Measurements from ENCODE around the gene FDXR.

FDXR gene

DNA sequence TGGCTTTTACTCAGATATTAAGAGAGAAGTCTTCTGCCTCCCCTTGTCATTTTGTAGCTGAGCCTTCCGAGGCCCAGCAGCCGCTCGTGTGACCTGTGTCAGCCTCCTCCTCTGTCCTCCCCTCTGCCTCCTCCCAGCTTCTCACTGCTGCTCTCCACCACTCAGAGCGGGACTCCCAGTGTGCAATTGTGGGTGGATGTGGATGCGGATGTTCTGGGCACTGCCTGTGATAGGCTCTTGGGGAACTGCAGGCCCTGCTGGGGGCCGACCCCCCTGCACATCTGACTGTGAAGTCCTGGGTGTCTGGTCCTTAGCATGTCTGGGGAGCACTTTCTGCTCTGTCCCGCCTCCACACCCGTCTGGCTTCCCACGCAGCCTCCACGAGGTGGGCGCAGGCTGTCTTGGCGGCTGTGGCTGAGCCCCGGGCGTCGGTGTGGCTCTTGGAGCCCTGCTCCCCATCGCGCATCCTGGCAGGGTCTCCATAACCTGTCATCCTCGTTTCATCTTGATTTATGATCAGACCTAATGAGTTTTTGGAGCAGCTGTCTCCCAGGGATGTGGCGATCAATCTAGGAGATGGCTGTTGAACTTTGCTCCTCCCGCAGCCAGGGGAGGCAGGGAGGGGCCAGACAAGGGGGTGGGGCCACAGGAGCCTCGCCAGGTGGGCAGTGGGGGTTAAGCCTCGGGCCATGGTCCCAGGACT is 41.2 kb downstream of the FDXR start:
- DNase-seq: no peak
- H3K9ac ChIP-seq (ENCODE audit: low read length): no peak overlapping the region
- H3K27ac ChIP-seq (ENCODE audit: low read length, poor library complexity, severe bottlenecking): no peak overlapping the region
- no peak overlapping the region for H3K23ac ChIP-seq (ENCODE audit: low read length in 2 of 2)
- peaks cover 12% of the 10 kb centered on the region for H3K4me1 ChIP-seq (ENCODE audit: control insufficient read depth, insufficient read depth, low read depth, low read length)
- no peak overlapping the region for H3K14ac ChIP-seq (ENCODE audit: low read length in 2 of 2)
- H4K8ac ChIP-seq (ENCODE audit: low read length): no peak overlapping the region
- no peak overlapping the region for H3K4ac ChIP-seq (ENCODE audit: low read depth in 1 of 2, low read length in 2 of 2)
- no peak overlapping the region for H2BK12ac ChIP-seq (ENCODE audit: low read length in 2 of 2)
- H2BK5ac ChIP-seq (ENCODE audit: low read depth, low read length, poor library complexity, severe bottlenecking): no peak overlapping the region
- H2BK120ac ChIP-seq (ENCODE audit: low read depth, low read length): no peak overlapping the region
- no peak overlapping the region for H3K18ac ChIP-seq (ENCODE audit: low read depth in 1 of 2, low read length in 2 of 2)
- H3K27me3 ChIP-seq (ENCODE audit: control insufficient read depth in 1 of 2, insufficient read depth in 1 of 2, low read length in 2 of 2): no peaks in the 10 kb centered on the region
- H3K4me2 ChIP-seq (ENCODE audit: low read length, poor library complexity, severe bottlenecking): no peak overlapping the region
- no peak overlapping the region for H2AK5ac ChIP-seq (ENCODE audit: low read length, severe bottlenecking)
- no peak overlapping the region for H4K91ac ChIP-seq (ENCODE audit: low read length)
- no peaks in the 10 kb centered on the region for H3K79me1 ChIP-seq (replicated peaks; ENCODE audit: low read length, poor library complexity, severe bottlenecking)
- H2AFZ ChIP-seq (ENCODE audit: low read depth, low read length): no peak overlapping the region
- H3K4me3 ChIP-seq (ENCODE audit: insufficient read depth in 1 of 2, low read depth in 1 of 2, low read length in 2 of 2): no peak overlapping the region
- 90% methylated on average over 22 of the region's 22 CpGs for WGBS
- H2BK15ac ChIP-seq (ENCODE audit: low read depth, poor library complexity, severe bottlenecking): no peak overlapping the region
- no peaks in the 10 kb centered on the region for H3K9me3 ChIP-seq (ENCODE audit: control insufficient read depth, low read length)
- peaks cover 20 to 68% of the 10 kb centered on the region in 2 experiments for H3K36me3 ChIP-seq (ENCODE audit: control insufficient read depth in 1 of 2, insufficient read depth in 2 of 2, low read depth in 1 of 2, low read length in 2 of 2)

DNA sequence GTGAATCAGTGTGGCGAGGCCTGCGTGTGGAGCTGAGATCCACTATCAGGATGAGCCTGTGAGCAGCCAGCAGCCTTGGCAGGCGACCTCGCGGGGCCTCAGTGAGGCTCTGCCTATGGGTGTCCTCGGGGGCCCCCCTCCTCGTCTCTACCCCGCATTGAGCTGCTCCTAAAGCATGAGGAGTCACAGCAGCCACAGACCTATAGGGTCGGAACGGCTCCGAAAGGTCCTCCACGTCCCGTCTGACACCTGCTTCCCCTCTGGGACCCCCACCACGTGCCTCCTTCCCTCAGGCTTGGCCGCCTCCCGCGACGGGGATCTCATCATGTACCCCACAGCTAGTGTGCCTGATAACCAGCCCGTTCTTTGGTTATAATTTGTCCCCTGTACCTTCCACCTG is 41.9 kb downstream of the FDXR start:
- H2AK5ac ChIP-seq (ENCODE audit: low read length, severe bottlenecking): no peak overlapping the region
- no peaks in the 10 kb centered on the region for H3K9me3 ChIP-seq (ENCODE audit: control insufficient read depth, low read length)
- no peak overlapping the region for H2BK5ac ChIP-seq (ENCODE audit: low read depth, low read length, poor library complexity, severe bottlenecking)
- WGBS: 96% methylated on average over 19 of the region's 19 CpGs
- H2BK120ac ChIP-seq (ENCODE audit: low read depth, low read length): no peak overlapping the region
- no peaks in the 10 kb centered on the region for H3K79me1 ChIP-seq (replicated peaks; ENCODE audit: low read length, poor library complexity, severe bottlenecking)
- H3K27ac ChIP-seq (ENCODE audit: low read length, poor library complexity, severe bottlenecking): no peak overlapping the region
- H2AFZ ChIP-seq (ENCODE audit: low read depth, low read length): no peak overlapping the region
- H4K8ac ChIP-seq (ENCODE audit: low read length): no peak overlapping the region
- H4K91ac ChIP-seq (ENCODE audit: low read length): no peak overlapping the region
- no peaks in the 10 kb centered on the region for H3K27me3 ChIP-seq (ENCODE audit: control insufficient read depth in 1 of 2, insufficient read depth in 1 of 2, low read length in 2 of 2)
- H3K4ac ChIP-seq (ENCODE audit: low read depth in 1 of 2, low read length in 2 of 2): no peak overlapping the region
- no peak overlapping the region for H3K23ac ChIP-seq (ENCODE audit: low read length in 2 of 2)
- no peak overlapping the region for H2BK15ac ChIP-seq (ENCODE audit: low read depth, poor library complexity, severe bottlenecking)
- H2BK12ac ChIP-seq (ENCODE audit: low read length in 2 of 2): no peak overlapping the region
- no peak overlapping the region for H3K9ac ChIP-seq (ENCODE audit: low read length)
- H3K18ac ChIP-seq (ENCODE audit: low read depth in 1 of 2, low read length in 2 of 2): no peak overlapping the region
- H3K14ac ChIP-seq (ENCODE audit: low read length in 2 of 2): no peak overlapping the region
- no peak overlapping the region for H3K4me3 ChIP-seq (ENCODE audit: insufficient read depth in 1 of 2, low read depth in 1 of 2, low read length in 2 of 2)
- DNase-seq: no peak
- H3K4me1 ChIP-seq (ENCODE audit: control insufficient read depth, insufficient read depth, low read depth, low read length): peaks cover 12% of the 10 kb centered on the region
- no peak overlapping the region for H3K4me2 ChIP-seq (ENCODE audit: low read length, poor library complexity, severe bottlenecking)
- H3K36me3 ChIP-seq (ENCODE audit: control insufficient read depth in 1 of 2, insufficient read depth in 2 of 2, low read depth in 1 of 2, low read length in 2 of 2): peaks cover 13 to 68% of the 10 kb centered on the region in 2 experiments

DNA sequence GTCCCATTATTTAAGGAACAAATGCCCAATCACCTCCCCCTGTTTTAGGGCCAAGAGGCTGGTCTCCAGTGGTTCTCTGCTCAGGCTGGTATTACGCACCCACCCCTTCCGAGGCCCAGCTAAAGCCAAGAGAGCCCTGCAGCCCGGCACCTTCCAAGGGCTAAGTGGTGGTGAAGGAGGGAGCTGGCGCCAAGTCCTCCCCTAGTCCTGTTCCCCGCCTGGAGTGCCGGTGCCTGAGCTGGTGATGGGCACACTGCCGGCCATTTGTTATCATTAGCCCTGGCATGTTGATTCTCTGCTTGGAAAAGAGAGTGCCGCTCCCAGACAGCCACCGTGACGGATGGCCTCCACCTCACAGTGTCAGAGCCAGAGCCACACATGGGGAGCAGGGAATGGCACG is 45.0 kb downstream of the FDXR start:
- no peaks in the 10 kb centered on the region for H3K27me3 ChIP-seq (ENCODE audit: control insufficient read depth in 1 of 2, insufficient read depth in 1 of 2, low read length in 2 of 2)

DNA sequence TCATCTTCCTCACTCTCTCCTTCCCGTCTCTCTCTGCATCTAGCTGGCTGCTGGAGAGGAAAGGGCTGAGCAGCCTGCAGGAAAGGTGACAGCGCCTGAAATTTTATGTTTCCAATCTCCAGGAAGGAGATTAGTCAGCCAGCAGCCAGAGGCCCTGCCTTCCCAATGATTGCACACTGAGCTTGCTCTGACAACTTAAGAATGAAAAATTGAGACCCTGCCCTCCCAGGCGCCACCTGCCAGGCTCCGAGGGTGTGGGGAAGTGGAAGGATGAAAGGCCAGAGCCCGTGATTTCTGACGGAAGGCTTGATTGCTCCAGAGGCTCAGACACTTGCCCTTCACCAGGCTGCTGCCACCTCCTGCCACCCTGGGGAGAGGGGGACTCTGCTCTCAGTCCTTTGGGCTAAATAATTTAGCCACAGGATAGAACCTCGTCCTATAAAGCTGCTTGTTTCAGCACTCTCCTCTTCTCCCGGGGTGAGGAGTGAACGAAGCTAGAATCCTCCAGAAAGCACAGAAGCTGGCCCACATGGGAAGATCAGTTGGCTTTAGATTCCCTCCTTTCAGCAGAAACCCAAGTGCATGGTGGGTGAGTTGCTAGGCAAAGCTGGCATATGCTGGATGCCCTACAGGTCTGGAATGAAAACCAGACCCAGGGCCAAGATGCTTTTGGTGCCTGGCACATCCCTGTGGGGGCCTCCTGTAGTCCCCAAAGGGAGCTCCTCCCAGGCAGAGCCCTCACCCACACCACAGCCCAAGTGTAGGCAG is 46.7 kb downstream of the FDXR start:
- H2BK120ac ChIP-seq (ENCODE audit: low read depth, low read length): no peak overlapping the region
- no peak for DNase-seq
- H2AFZ ChIP-seq (ENCODE audit: low read depth, low read length): no peak overlapping the region
- H3K4me3 ChIP-seq (ENCODE audit: insufficient read depth in 1 of 2, low read depth in 1 of 2, low read length in 2 of 2): no peak overlapping the region
- H2BK12ac ChIP-seq (ENCODE audit: low read length in 2 of 2): no peak overlapping the region
- H4K91ac ChIP-seq (ENCODE audit: low read length): no peak overlapping the region
- no peak overlapping the region for H3K4me2 ChIP-seq (ENCODE audit: low read length, poor library complexity, severe bottlenecking)
- H3K23ac ChIP-seq (ENCODE audit: low read length in 2 of 2): no peak overlapping the region
- no peak overlapping the region for H4K8ac ChIP-seq (ENCODE audit: low read length)
- no peak overlapping the region for H3K9ac ChIP-seq (ENCODE audit: low read length)
- H2AK5ac ChIP-seq (ENCODE audit: low read length, severe bottlenecking): no peak overlapping the region
- peaks cover 28 to 80% of the 10 kb centered on the region in 2 experiments for H3K36me3 ChIP-seq (ENCODE audit: control insufficient read depth in 1 of 2, insufficient read depth in 2 of 2, low read depth in 1 of 2, low read length in 2 of 2)
- H3K14ac ChIP-seq (ENCODE audit: low read length in 2 of 2): no peak overlapping the region
- no peak overlapping the region for H2BK15ac ChIP-seq (ENCODE audit: low read depth, poor library complexity, severe bottlenecking)
- H3K4me1 ChIP-seq (ENCODE audit: control insufficient read depth, insufficient read depth, low read depth, low read length): no peaks in the 10 kb centered on the region
- H3K27ac ChIP-seq (ENCODE audit: low read length, poor library complexity, severe bottlenecking): no peak overlapping the region
- H3K27me3 ChIP-seq (ENCODE audit: control insufficient read depth in 1 of 2, insufficient read depth in 1 of 2, low read length in 2 of 2): no peaks in the 10 kb centered on the region
- 91% methylated on average over 9 of the region's 9 CpGs for WGBS
- H3K9me3 ChIP-seq (ENCODE audit: control insufficient read depth, low read length): no peaks in the 10 kb centered on the region
- no peaks in the 10 kb centered on the region for H3K79me1 ChIP-seq (replicated peaks; ENCODE audit: low read length, poor library complexity, severe bottlenecking)
- no peak overlapping the region for H3K18ac ChIP-seq (ENCODE audit: low read depth in 1 of 2, low read length in 2 of 2)
- no peak overlapping the region for H2BK5ac ChIP-seq (ENCODE audit: low read depth, low read length, poor library complexity, severe bottlenecking)
- no peak overlapping the region for H3K4ac ChIP-seq (ENCODE audit: low read depth in 1 of 2, low read length in 2 of 2)

More for the DNA sequence above, 45.0 kb downstream of the FDXR start:
- Histone ChIP-seq H4K8ac (ENCODE audit: low read length) (no peak overlapping the region), H2BK120ac (ENCODE audit: low read depth, low read length) (no peak overlapping the region), H3K4me2 (ENCODE audit: low read length, poor library complexity, severe bottlenecking) (no peak overlapping the region), H2AFZ (ENCODE audit: low read depth, low read length) (no peak overlapping the region), H3K27ac (ENCODE audit: low read length, poor library complexity, severe bottlenecking) (no peak overlapping the region), H3K23ac (ENCODE audit: low read length in 2 of 2) (no peak overlapping the region), H3K9me3 (ENCODE audit: control insufficient read depth, low read length) (no peaks in the 10 kb centered on the region), H2BK5ac (ENCODE audit: low read depth, low read length, poor library complexity, severe bottlenecking) (no peak overlapping the region), H2BK12ac (ENCODE audit: low read length in 2 of 2) (no peak overlapping the region), H3K4me1 (ENCODE audit: control insufficient read depth, insufficient read depth, low read depth, low read length) (peaks cover 3% of the 10 kb centered on the region), H4K91ac (ENCODE audit: low read length) (no peak overlapping the region), H2AK5ac (ENCODE audit: low read length, severe bottlenecking) (no peak overlapping the region), H3K4ac (ENCODE audit: low read depth in 1 of 2, low read length in 2 of 2) (no peak overlapping the region), H3K14ac (ENCODE audit: low read length in 2 of 2) (no peak overlapping the region), H3K9ac (ENCODE audit: low read length) (no peak overlapping the region), H3K36me3 (ENCODE audit: control insufficient read depth in 1 of 2, insufficient read depth in 2 of 2, low read depth in 1 of 2, low read length in 2 of 2) (peaks cover 28 to 81% of the 10 kb centered on the region in 2 experiments), H3K79me1 (replicated peaks; ENCODE audit: low read length, poor library complexity, severe bottlenecking) (no peaks in the 10 kb centered on the region), H2BK15ac (ENCODE audit: low read depth, poor library complexity, severe bottlenecking) (no peak overlapping the region), H3K4me3 (ENCODE audit: insufficient read depth in 1 of 2, low read depth in 1 of 2, low read length in 2 of 2) (no peak overlapping the region), H3K18ac (ENCODE audit: low read depth in 1 of 2, low read length in 2 of 2) (no peak overlapping the region)
- DNase-seq: no peak
- WGBS: 95% methylated on average over 11 of the region's 11 CpGs
